Epithelial cell of proximal tubule (primary cell): ENCODE results near the gene GGCX. TPM values are rescaled to one million over a fixed set of nuclear protein-coding genes. Genes with fewer than 3 reads are reported as not detected.

Experiments
- DNase-seq: peaks from one replicate; pipeline ENCODE4 v3.0.0-alpha.2; 2011; ENCODE audit warnings: low read depth
- H3K4me3 ChIP-seq: 2 replicates; pipeline ENCODE4 v1.5.1; 2011; ENCODE audit warnings: low read depth, mild to moderate bottlenecking, low read length
- total RNA-seq: library from RNA; depleted of rRNA; stranded (reverse); fragments of >200 nt; gene quantifications from 2 replicates; pipeline ENCODE4 v1.2.3, GENCODE V29; 2015
- TF ChIP-seq, protein P1 (sequence below): conservative IDR thresholded peaks from 2 replicates; pipeline ENCODE4 v1.5.1; 2012; ENCODE audit warnings: low read depth, mild to moderate bottlenecking, low read length

GGCX gene
- total RNA-seq, 1 donor from 2014 or later: 58.2 TPM

DNA sequence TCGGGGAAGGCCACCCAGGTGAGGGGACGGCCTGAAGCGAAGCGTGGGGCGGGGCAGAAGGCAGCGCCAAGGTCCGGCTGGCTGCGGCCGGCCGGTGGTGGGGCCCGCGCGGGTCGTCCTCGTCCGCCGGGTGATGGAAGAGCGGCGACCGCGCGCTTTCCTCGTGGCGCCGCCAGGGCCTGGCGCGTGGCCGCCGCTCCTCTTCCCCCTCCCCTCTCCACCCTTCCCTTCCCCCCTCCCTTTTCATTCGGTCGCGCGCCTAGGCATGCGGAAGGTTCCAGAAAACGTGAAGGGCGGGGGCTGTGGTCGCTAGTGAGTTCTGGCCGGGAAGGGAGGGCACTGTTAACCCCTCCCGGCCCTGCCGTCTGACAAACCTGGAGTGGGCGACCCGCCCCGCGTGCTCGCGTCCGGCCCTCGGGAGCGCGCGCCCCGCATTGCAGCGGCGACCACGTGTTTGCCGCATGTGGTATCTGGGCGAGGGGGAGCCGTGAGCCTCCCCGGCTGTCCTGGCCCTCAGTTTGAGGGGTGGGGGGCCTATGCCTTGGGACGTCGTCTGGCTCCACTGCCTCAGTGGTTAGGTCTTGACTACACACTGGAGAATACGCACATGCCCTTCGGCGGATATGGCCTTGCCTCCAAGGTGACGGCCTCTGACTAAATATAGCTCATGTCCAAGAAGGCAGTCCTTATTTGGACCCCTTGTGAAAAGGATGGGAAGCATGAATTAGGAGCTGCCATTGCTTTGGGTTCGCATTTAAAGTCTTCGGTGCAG is 21.7 kb downstream of the GGCX start:
- peak overlapping the region; percentile 89 for H3K4me3 ChIP-seq
- TF ChIP-seq, protein P1, sequence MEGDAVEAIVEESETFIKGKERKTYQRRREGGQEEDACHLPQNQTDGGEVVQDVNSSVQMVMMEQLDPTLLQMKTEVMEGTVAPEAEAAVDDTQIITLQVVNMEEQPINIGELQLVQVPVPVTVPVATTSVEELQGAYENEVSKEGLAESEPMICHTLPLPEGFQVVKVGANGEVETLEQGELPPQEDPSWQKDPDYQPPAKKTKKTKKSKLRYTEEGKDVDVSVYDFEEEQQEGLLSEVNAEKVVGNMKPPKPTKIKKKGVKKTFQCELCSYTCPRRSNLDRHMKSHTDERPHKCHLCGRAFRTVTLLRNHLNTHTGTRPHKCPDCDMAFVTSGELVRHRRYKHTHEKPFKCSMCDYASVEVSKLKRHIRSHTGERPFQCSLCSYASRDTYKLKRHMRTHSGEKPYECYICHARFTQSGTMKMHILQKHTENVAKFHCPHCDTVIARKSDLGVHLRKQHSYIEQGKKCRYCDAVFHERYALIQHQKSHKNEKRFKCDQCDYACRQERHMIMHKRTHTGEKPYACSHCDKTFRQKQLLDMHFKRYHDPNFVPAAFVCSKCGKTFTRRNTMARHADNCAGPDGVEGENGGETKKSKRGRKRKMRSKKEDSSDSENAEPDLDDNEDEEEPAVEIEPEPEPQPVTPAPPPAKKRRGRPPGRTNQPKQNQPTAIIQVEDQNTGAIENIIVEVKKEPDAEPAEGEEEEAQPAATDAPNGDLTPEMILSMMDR: no peak
- no peak for DNase-seq

DNA sequence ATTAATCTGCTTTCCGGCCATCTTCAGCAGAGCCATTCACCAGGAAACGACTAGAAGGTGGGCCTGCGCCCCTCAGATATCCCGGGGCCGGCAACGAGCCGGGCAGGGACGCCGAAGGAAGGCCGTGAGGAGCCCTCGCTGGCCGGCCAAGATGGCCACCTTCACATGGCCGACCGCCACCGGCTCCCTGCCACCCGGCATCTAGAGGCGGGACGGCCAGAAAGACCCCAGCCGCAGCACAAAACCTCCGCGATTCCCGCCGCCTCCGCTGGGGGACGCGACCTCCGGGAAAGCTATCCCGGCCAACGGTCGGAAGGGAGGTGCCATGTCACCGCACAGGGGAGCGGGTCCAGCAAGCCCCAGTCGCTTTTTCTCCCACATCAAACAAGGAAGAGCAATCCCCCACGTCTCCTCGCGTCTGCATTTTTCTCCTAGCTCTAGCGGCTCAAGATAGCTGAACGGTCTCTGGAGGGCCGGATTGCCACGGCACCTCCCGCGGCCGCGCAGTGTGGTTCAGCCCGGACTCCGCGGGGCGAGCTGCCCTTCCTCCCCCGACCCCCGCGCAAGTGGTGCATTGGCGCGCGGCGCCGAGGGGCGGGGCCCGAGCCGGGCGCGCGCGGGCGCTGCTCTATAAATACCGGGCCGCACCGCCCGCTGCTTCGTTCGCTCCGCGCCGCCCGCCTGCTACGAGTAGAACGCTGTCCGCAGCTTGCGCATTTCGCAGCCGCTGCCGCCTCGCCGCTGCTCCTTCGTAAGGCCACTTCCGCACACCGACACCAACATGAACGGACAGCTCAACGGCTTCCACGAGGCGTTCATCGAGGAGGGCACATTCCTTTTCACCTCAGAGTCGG is 22.6 kb downstream of the GGCX start, which contains the start of gene MAT2A:
Gene MAT2A, plus strand, starts transcription at position 662 of the 854 bp plus-strand sequence. Its CDS starts 120 bp downstream, at position 782.
- H3K4me3 ChIP-seq: peak within 1 kb of the TSS; percentile 89
- DNase-seq: no peak
- TF ChIP-seq, protein P1: peak; percentile 64

DNA sequence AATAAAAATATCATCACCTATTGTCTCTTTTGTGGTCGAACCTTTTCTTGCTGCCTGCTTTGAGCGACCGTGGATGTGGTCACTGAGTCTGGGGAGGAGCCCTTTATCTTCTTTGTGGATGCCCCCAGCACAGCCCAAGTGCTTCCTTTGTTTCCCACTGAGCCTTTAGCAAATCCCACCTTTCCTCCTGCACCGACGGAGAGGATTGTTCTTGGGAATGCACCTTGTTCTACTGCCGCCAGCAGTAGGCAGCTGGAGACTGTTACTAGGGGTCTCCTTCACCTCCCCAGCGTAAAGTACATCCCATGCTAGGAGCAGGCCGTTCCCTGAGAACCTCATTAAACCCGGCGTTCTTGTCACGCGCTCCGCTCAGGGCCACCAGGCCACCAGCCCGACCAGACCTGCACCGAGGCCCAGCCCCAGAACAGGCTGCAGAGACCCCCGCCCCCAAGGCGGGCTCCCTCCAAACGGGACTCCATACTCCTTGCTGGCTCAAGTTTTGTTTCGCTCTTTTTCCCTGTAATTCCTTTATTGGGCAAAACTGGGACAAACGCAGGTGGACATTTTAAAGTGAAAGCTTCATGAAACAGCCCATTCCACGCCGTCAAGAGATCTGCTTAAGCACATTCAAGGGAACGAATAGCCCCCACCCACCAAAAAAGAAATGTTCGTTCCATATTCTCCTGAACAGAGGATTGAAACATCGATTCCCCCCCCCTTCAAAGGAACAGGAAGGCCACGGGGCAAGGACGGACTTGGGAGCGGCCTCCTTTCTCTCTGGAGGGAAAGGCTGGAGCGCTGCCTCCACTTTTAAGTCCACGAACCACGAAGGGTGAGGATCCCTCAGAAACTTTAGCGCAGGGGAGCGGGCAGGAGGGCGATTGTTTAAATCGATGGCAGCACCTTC is 23.4 kb downstream of the GGCX start:
- peak overlapping the region; percentile 89 for H3K4me3 ChIP-seq
- DNase-seq: no peak
- TF ChIP-seq, protein P1: peak; percentile 39

DNA sequence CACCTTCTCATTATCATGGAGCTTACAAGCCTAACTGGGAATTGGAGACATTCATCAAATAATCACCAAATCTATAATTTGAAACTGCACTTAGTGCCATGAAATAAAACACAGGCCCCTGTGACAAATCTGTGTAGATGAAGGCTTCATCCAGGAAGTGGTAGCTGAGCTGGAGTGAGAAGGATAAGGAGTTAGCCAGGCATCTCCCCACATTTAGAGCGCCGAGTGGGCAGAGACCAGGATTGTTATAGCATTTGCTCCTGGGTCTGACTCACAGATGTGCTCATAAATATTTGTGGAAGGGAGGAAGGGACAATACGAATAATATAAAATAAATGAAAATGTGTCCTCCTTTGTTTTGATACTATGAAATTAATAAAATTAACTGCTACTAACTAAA is 24.8 kb downstream of the GGCX start:
- no peak for DNase-seq
- H3K4me3 ChIP-seq: peak overlapping the region; percentile 89
- TF ChIP-seq, protein P1: no peak

DNA sequence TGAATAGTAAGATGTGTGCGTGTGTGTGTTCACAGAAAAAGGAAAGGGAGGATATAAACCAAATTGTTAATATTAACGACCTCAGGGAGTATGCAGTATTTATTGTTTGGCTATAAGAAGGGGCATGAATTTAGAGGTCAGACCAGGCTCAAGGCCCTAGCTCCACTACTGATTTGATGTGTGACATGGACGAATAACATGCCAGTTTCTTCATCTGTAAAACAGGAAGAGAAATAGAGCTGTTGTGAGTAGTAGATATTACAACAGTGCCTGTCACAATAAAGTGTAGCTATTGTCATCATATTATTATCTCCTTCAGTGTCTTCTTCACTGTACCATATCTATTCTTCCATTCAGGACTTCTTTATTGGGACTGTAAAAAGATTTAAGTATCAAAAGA is 26.4 kb downstream of the GGCX start:
- TF ChIP-seq, protein P1: no peak
- no peak overlapping the region for H3K4me3 ChIP-seq
- no peak for DNase-seq

DNA sequence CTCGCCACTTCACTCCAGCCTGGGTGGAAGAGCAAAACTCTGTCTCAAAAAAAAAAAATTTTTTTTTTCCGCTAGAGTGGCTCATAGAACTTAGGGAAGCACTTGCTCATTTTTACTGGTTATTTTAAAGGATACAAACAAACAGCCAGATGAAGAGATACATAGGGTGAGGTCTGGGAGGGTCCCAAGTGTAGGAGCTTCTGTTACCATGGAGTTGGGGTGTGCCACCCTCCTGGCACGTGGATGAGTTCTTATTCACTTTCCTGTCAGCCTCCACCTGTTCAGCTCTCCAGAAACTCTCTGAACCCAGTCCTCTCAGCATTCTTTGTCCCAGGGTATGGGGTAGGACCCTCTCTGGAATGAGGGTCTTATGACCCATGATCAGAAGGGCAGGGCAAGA is 27.2 kb downstream of the GGCX start:
- no peak for DNase-seq
- H3K4me3 ChIP-seq: no peak overlapping the region
- TF ChIP-seq, protein P1: no peak
